ACC112 (cell line): ENCODE data around the gene AJAP1.

ENCODE experiments used
- H2AFZ ChIP-seq: fragments of 200-600 bp; sonication (generic); one replicate; pipeline ENCODE4 v1.6.0; 2017; ENCODE audit warnings: antibody characterized with exemption, low read length; ENCODE audit not compliant: unreplicated experiment
- H3K27ac ChIP-seq: fragments of 200-600 bp; sonication (generic); 2 replicates; pipeline ENCODE4 v1.5.1; 2014; ENCODE audit warnings: low read depth, mild to moderate bottlenecking, antibody characterized with exemption, low read length, moderate library complexity
- H3K27me3 ChIP-seq: fragments of 200-600 bp; sonication (generic); 2 replicates; pipeline ENCODE4 v1.6.1; 2014; ENCODE audit warnings: mild to moderate bottlenecking, antibody characterized with exemption, low read length, moderate library complexity, mixed read lengths; ENCODE audit not compliant: insufficient read depth
- H3K36me3 ChIP-seq: fragments of 200-600 bp; sonication (generic); 2 replicates; pipeline ENCODE4 v1.6.1; 2016; ENCODE audit warnings: mild to moderate bottlenecking, antibody characterized with exemption, low read length, moderate library complexity, mixed read lengths; ENCODE audit not compliant: insufficient read depth
- H3K4me1 ChIP-seq: fragments of 200-600 bp; sonication (generic); one replicate; pipeline ENCODE4 v1.6.1; 2016; ENCODE audit warnings: low read length, mixed read lengths; ENCODE audit not compliant: insufficient read depth, unreplicated experiment, control insufficient read depth
- H3K4me3 ChIP-seq: fragments of 200-600 bp; sonication (generic); 2 replicates; pipeline ENCODE4 v1.5.1; 2014; ENCODE audit warnings: mild to moderate bottlenecking, low read depth, low read length
- H3K79me2 ChIP-seq: fragments of 200-600 bp; sonication (generic); one replicate; pipeline ENCODE4 v1.6.0; 2016; ENCODE audit warnings: low read length; ENCODE audit not compliant: control insufficient read depth, unreplicated experiment, insufficient read depth

AJAP1 gene

DNA sequence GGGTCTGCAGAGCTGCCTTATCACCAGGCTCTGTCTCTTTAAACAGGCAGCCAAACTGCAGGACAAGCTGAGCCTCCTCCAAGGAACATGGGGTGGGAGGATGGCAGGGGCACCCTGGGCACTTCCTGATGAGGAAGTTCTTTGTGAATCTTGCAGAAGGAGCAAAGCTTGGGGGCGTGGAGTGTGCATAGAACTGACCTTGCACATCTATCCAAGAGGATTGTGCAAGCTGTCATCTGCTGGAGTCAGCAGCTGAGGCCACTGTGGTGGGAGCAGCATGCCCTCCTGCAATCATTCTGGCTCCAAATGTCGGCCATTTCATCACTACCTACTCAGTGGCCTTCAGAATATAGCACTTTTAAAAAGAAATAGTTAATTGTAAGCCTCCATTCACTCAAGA, 182.2 kb downstream of the AJAP1 start:
- Histone ChIP-seq H3K4me1 (no peaks in the 10 kb centered on the region), H3K36me3 (no peaks in the 10 kb centered on the region), H3K79me2 (no peaks in the 10 kb centered on the region), H3K27ac (no peak overlapping the region), H3K4me3 (no peak overlapping the region), H3K27me3 (no peaks in the 10 kb centered on the region), H2AFZ (no peak overlapping the region)

DNA sequence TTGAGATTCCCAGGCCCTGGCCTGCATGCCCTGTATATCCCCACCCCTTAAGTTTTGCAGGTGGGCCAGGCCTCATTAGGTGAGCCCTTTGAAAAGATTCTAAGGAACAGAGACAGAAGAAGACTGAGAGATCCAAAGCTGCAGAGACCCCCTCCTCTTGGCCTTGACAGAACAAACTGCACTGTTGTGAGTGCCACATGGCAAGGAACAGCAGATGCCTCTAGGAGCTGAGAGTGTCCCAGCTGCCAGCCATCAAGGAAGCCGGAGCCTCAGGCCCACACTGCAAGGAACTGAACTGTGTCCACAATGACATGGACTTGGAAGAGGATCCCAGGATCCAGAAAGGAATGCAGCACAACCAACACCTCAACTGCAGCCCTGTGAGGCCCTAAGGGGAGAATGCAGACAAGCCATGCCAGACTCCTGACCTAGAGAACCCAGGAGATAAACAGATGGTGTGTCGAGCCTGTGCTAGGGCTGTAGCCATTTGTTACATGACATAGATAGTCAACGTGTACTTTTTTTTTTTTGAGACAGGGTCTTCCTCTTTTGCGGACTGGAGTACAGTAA, 182.7 kb downstream of the AJAP1 start:
- Histone ChIP-seq H3K4me3 (no peak overlapping the region), H3K4me1 (no peaks in the 10 kb centered on the region), H2AFZ (no peak overlapping the region), H3K79me2 (no peaks in the 10 kb centered on the region), H3K27ac (no peak overlapping the region), H3K36me3 (no peaks in the 10 kb centered on the region), H3K27me3 (no peaks in the 10 kb centered on the region)

DNA sequence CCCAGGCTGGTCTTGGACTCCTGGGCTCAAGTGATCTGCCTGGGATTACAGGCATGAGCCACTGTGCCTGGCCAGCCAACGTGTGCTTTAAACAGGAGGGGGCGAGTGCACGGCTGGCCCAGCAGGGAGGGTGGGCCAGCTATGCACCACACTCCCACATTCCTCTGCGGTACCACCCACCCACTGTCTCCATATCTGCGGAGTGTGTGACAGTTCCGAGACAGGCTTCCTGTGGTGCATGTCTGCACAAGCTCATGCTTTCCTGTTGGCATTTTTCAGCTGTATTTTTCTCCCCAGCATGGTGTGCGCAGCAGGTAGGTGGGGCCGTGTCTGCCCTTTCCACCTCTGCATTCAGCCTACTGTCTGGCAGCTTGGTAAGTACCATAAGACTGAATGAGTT, 183.3 kb downstream of the AJAP1 start:
- Histone ChIP-seq H3K4me1 (no peaks in the 10 kb centered on the region), H3K4me3 (no peak overlapping the region), H3K27ac (no peak overlapping the region), H2AFZ (no peak overlapping the region), H3K79me2 (no peaks in the 10 kb centered on the region), H3K27me3 (no peaks in the 10 kb centered on the region), H3K36me3 (no peaks in the 10 kb centered on the region)

DNA sequence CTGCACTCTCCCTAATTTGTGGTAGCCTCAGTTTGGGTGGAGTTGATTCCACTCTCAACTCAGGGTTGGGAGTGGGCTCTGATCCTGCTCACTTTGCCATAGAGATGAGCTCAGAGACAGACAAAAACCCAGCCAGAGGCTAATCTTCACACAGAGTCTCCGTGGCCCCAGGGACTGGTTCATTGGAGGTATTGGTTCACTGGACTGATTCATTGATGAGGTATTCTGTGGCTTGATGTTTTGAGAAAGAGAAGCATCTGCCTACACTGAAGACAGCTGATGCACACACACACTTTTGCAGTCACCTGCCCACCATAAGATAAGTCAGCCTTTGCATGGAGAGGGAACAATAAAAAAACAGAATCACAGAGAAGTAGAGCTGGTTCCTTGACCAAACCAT, 183.8 kb downstream of the AJAP1 start:
- no peak overlapping the region for H3K27ac ChIP-seq
- no peaks in the 10 kb centered on the region for H3K36me3 ChIP-seq
- H3K4me3 ChIP-seq, result no peak overlapping the region
- no peaks in the 10 kb centered on the region for H3K79me2 ChIP-seq
- H3K4me1 ChIP-seq, result no peaks in the 10 kb centered on the region
- no peaks in the 10 kb centered on the region for H3K27me3 ChIP-seq
- no peak overlapping the region for H2AFZ ChIP-seq
